ENCODE results near the gene RNF128.

- TF ChIP-seq POLR2A (IDR thresholded peaks at IDR 0.05; ENCODE audit: low read length) = no peak
- TF ChIP-seq GATA1 (IDR thresholded peaks at IDR 0.05; ENCODE audit: low read depth, low read length) = no peak
These were observed 45.8 kb upstream of the RNF128 start for GRCh38 chrX:106680716-106681115.

Measured in erythroblast (primary cell).